HG02938 (cell line): Measurements from ENCODE around the gene HLA-DMA.
A peak's percentile ranks its signal among the peaks of the same experiment; 100 is the strongest.

Experiments used
- ATAC-seq: cut with Tn5 transposase; IDR thresholded peaks from one replicate; pipeline ENCODE4 v1.9.1; 2021; ENCODE audit warnings: mild to moderate bottlenecking, moderate library complexity; ENCODE audit not compliant: unreplicated experiment

Gene HLA-DMA

DNA sequence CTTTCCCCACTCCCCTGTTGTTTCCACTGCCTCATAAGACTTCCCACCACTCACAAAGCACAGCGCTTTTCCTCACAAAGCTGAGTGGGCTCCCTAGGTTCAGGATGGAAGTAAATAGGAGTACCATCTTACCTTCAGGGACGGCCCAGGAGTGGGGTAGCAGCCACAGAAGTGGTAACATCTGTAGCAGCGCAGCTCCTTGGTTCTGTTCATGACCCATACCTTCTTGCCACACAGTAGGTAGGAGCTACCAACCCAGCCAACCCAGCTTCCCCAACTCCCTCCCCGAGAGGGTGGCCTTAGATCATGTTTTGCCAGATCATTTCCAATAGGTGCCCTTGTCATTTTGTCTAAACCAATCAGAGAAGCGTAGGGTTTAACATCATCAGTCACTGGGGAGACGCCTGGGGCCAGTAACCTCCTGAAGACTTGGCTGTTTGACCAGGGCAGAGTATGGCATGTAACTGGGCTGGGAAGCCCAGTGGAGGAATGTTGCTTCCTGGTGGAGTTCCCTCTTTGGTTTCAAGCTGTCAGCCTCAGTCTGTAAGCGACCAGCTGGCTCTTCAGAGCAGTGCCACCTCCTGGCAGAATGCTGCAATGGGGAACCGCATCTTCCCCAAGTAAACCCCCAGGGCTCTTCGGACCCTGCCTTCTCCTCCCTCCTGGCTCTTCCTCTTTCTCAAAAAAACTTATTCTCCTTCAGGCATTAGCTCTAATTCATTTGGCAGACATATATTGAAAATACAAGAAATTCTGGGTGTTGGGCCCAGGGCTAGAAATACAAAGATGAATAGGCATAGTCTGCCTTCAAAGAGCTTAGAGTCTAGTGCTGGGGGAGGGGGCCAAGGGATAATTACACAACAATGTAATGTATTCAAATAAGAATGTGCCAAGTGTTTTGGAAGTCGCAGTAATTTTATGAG, at the start of gene HLA-DMA:
TSS of gene HLA-DMA (minus strand) at position 281 of the 923 bp plus-strand sequence. CDS start at position 220, 61 bp downstream.
- ATAC-seq = peak; percentile 79

DNA sequence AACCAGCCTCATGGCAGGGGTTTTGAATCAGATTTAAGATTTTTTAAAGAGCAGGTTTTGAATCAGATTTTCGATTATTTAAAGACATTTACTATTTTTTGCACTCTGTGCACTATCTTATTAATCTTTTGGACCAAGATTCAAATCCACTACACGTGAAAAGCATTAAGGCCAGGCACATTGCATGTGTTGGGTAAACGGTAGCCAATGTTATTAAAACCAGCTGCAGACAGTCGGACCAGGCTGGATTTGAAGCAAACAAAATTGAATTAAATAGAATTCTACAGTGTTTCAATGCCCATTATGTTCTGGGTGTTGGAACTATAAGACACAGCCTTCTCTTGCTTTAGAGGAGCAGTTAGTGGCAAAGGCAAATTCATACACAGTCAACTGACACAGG, 48.8 kb upstream of the HLA-DMA start:
- no peak for ATAC-seq

DNA sequence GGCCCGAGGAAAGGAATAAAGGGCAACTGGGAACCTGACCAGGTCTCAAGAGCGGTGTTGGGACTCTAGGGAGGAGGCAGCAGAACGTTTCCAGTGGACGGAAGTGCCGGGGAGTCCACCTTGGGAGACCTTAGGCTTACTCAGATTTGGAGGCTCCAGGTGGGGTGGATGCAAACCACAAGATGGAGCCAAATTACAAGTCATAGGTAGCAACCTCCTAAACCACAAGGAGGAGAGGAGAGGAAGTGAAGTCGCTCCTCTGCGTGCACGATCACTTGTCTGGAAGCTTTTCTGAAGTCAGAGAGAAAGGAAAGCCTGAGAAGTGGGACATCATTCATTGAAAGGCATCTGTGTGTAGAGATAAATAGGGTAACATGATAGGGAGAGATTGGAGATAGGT, 47.2 kb upstream of the HLA-DMA start:
- ATAC-seq = no peak

DNA sequence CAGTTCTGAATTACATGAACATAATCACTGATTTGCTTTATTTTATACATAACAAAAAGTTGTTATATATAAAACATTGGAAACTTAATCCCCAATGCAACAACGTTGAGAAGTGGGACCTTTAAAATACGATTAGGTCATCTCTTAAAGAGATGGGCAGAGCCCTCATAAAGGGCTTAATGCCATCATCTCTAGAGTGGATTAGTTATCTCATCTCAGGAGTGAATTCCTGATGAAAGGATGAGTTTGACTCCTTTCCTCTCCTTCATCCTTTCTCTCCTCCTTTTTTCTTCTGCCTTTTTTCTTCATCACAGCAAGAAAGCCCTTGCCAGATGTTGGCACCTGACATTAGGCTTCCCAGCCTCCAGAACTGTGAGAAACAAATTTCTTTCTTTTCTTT, 42.6 kb upstream of the HLA-DMA start:
- ATAC-seq = no peak

DNA sequence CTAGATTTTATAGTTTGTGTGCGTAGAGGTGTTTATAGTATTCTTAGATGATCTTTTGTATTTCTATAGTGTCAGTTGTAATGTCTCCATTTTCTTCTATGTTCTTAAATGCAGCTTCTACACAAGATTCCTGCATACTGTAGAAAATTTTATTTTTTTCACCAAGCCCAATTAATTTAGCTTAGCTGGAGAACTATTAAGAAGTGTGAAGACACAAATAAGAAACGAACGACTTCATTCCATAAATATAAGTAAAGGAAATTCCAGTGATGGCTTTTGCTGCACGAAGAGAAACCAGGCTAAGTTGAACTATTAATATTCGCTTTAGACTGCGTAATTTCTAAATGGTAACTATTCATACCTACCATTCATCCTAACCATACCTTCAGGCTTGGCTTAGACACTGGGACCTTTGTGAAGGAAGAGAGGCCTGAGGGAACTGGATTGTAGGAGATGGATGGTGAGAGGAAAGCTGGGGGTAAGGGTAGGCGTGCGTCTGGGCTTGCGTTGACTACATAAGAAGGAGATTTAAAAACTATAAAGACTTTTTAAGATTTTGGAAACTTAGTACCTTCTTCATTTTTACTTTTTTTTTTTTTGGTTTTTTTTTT, 40.6 kb upstream of the HLA-DMA start:
- ATAC-seq = no peak

DNA sequence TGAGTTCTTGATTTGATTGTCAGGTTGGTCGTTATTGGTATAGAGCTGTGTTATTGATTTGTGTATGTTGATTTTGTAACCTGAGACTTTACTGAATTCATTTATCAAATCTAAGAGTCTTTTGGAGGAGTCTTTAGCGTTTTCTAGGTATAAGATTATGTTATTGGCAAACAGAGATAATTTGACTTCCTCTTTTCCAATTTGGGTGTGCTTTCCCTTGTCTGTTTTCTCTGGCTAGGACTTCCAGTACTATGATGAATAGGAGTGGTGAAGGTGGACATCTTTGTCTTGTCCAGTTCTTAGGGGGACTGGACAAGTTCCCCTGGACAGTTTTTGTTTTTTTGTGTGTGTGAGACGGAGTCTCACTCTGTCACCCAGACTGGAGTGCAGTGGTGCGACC, 39.1 kb upstream of the HLA-DMA start:
- ATAC-seq = no peak

DNA sequence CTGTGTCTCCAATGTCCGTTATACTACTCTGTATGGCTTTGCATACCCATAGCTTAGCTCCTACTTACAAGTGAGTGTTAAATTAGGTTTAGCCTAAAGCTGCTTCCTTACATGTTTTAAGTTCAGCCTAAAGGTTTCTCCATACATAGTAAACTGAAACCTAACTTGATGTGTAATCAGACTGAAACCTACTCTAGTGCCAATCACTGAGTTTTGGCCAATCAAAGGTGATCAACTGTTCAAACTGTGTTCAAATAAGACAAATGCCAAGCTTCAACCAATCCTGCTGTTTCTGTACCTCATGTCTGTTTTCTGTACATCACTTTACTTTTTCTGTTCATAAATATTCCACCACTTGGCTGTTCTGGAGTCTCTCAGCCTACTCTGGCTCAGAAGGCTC, 36.5 kb upstream of the HLA-DMA start:
- no peak for ATAC-seq

DNA sequence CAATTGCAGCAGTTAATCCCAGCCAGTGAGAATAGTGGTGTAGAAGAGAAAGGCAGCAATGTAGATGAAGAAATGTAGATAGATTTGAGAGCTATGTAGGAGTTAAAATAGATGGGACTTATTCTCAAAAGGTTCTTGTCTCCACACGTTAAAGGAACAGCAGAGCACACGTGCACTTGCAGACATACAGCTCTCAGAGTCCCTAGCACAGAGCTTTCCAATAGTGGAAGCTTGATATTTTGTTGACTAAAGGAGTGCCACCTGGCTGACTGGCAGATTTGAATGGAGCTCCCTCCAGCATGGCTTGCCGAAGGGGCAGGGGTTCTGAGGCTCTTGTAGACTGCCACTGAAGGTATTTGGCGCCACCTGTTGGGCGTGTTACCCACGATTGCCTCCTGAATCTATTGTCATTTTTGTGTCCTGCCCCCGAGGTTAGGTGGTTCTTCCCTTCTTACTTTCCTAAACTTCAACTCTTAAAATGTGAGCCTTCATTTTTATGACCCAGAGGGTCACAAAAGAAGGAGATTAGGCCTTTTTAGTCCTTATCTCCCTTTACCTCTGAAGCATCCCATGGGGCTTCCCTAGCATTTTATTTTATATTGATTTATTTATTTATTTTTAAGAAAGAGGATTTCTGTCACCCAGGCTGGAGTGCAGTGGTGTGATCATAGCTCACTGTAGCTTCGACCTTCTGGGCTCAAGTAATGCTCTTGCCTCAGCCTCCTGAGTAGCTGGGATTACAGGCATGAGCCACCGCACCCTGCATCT, 31.9 kb upstream of the HLA-DMA start:
- ATAC-seq = peak; percentile 61

DNA sequence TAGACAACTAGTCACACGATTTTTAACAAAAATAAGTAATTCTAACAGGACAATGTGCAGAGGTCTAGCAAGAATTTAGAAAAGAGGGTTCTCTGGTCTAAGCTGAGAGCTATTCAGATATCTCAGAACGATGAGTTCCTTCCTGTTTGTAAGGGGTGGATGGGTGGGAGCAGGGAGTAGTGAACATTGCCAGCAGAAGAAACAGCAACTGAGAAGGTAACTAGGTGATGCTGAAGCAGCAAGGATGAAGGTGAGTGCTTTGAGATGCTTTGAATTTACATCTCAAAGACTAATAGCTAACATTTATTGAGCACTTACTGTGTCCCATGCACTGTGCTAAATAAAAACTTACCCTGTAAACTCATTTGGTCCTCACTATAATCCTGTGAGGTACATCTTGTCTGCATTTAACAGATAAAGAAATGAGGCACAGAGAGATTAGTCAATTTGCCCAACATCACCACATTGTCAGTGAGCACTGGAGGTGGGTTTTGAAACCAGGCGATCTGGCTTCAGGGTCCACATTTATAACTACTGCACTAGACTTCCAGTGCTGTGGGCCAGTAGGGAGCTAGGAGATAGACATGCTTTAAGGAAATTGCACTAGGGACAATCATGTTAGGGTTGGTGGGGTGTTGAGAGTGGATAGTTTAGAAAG, 31.2 kb upstream of the HLA-DMA start:
- no peak for ATAC-seq

DNA sequence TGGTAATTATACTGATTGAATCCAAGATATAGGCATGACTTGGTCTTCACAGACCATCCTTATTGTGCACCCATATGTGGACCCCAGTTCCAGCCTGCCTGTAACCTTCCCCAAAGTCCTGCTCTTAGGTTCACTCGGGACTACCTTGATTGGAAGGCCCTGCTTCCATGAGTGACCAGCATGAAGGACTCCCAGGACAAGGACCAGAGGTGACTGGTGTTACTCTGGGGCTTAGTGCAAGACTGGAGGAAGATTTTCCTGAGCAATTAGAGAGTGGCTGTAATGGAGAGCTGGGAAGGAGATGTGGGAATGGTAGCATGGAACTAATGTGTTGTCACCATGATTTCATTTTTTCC, 30.6 kb upstream of the HLA-DMA start:
- no peak for ATAC-seq

DNA sequence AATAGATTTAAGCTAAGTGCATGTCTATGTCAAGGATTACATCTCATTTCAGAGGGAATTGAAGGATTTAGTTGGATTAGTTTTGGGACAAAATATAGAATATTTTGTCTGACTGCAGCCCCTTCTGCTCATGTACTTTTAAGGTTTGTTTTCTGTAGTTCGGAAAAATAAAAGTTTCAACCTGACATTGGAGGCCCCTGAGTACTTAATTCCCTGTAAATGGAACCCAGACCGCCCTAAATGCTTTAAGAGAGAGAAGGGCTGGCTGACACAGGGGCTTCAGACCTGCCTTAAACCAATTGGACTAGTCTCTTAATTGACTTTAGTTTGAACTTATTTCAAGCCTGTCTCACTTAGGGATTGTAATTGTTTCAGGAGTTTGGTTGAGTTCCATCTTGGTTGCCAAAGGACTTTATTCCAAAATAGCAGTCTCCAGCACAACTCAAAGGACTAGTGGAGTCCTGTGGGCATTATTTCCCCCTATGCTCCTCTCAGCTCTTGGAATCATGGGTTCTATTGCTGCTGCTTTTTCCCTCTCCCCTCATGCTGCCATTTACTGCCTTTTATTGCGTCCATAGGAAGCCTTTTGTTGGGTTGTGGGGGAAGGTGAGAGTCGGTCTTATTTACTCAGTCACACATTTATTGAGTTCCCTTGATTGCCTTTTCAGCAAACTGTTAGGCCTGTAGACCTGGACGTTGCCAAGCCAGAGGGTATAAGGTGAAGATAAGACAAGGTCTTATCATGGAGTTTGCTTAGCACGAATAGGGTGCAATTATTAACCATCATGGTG, 30.0 kb upstream of the HLA-DMA start:
- no peak for ATAC-seq

DNA sequence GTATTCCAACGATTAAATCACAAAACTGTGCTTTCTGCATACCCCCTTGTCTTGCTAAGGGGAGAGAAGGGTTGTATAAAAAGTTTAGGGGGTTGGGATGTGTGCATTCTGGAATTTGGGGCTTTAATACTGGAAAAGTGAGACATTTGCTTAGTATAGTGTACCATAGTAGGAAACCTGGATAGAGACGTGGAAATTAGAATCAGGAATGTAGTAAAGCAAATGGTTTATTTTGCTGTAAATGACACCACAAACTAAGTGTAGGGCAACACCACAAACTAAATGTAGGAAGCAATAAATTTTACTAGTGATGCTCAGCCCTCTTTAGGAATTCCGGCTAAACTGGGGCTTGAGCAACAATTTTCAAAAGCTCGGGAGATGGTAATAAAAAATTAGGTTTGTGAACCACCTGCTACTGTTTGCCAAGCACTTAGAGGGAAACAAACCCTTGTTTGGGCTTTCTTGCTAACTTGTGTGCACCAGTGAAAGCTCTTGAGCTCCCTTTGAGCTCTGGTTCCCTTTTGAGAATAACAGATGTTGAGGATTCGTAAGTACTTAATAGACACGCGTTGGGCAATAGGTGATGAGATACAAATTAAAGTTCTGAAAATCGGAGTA, 29.3 kb upstream of the HLA-DMA start:
- ATAC-seq = no peak

DNA sequence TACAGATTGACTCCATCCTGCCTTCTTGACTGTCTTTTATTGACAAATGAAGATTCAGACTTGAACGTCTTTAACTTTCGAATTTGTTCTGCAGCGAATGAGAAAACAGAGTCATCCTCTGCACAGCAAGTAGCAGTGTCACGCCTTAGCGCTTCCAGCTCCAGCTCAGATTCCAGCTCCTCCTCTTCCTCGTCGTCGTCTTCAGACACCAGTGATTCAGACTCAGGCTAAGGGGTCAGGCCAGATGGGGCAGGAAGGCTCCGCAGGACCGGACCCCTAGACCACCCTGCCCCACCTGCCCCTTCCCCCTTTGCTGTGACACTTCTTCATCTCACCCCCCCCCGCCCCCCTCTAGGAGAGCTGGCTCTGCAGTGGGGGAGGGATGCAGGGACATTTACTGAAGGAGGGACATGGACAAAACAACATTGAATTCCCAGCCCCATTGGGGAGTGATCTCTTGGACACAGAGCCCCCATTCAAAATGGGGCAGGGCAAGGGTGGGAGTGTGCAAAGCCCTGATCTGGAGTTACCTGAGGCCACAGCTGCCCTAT, 27.7 kb upstream of the HLA-DMA start:
- no peak for ATAC-seq

DNA sequence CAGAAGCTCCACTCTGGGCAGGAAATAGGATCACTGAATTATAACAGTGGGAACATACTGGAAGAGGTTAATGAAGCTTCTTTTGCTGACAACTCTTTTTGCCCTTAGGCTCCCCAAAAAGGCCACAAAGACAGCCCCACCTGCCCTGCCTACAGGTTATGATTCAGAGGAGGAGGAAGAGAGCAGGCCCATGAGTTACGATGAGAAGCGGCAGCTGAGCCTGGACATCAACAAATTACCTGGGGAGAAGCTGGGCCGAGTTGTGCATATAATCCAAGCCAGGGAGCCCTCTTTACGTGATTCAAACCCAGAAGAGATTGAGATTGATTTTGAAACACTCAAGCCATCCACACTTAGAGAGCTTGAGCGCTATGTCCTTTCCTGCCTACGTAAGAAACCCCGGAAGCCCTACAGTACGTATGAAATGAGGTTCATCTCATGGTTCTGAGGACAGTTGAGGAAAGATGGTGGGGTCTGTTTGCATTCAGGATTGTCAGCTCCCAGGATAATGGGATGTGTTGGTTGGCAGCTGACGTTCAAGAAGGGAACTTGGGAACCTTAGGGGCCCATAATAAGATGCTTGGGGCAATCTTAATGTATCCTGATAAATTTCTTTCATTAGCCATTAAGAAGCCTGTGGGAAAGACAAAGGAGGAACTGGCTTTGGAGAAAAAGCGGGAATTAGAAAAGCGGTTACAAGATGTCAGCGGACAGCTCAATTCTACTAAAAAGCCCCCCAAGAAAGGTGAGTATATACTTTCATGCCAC, 27.0 kb upstream of the HLA-DMA start:
- ATAC-seq = no peak

DNA sequence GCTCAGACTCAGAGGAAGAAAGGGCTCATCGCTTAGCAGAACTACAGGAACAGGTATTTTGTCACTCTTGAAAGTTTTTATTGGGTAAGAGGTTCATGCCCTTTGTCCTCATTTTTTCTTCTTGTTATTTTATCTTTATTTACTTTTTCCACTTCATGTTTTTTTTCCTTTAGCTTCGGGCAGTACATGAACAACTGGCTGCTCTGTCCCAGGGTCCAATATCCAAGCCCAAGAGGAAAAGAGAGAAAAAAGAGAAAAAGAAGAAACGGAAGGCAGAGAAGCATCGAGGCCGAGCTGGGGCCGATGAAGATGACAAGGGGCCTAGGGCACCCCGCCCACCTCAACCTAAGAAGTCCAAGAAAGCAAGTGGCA, 25.0 kb upstream of the HLA-DMA start:
- no peak for ATAC-seq

DNA sequence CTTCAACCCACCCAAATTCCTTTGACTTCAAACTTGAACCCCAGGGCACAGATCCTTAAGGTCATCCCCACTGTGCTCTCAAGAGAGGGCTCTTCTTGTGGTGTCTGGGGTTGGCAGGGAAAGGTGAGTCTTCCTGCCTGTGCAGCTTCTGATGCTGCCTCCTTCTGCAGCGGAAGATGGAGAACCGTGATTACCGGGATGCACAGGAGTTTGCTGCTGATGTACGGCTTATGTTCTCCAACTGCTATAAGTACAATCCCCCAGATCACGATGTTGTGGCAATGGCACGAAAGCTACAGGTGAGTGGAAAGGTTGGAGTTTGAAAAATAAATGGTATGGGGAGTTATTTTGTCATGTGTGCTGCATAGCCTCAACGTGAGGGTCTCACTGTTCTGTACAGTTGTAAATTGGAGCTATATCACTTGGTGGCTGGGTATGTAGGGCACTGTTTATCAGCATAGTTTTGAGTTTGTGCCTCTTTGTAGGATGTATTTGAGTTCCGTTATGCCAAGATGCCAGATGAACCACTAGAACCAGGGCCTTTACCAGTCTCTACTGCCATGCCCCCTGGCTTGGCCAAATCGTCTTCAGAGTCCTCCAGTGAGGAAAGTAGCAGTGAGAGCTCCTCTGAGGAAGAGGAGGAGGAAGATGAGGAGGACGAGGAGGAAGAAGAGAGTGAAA, 24.5 kb upstream of the HLA-DMA start:
- no peak for ATAC-seq

DNA sequence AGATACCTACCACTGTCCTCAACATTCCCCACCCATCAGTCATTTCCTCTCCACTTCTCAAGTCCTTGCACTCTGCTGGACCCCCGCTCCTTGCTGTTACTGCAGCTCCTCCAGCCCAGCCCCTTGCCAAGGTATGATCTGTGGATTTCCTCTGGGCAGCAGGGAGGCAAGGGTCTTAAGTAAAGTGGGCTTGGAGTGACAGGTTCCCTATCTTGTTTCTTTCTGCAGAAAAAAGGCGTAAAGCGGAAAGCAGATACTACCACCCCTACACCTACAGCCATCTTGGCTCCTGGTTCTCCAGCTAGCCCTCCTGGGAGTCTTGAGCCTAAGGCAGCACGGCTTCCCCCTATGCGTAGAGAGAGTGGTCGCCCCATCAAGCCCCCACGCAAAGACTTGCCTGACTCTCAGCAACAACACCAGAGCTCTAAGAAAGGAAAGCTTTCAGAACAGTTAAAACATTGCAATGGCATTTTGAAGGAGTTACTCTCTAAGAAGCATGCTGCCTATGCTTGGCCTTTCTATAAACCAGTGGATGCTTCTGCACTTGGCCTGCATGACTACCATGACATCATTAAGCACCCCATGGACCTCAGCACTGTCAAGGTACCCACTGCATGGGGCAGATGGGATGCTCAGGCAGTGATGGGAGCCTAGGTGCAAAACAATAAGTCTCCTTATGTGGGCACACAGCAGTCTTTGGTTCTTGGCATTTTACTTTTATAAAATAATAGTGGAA, 23.6 kb upstream of the HLA-DMA start:
- no peak for ATAC-seq

DNA sequence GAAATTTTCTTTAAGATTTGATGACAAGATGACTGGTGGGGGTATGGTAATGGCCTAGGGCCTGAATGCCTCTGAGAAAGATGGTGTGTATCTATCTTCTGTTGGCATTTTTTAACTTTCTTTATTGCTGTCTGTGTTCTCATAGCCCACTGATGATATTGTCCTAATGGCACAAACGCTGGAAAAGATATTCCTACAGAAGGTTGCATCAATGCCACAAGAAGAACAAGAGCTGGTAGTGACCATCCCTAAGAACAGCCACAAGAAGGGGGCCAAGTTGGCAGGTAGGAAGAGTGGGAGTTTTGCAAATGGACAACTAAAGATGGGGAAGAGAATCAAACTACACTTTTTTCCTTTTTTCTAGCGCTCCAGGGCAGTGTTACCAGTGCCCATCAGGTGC, 23.0 kb upstream of the HLA-DMA start:
- ATAC-seq = no peak
